ENCODE results near the gene MAP6. TPM values are rescaled to one million over a fixed set of nuclear protein-coding genes. Genes with fewer than 3 reads are reported as not detected.

MAP6 gene
- total RNA-seq, 1 experiment from 2014 or later = not detected

- POLR2A ChIA-PET = no interaction called here
- CTCF ChIA-PET = interaction anchor here (1.1 to 1.4 kb wide), 3 partner anchors 8 to 438 kb away, joined by 3 to 12 read pairs (median 6); no protein-coding TSS in a partner anchor
- Histone ChIP-seq H3K4me1 (ENCODE audit: control insufficient read depth in 1 of 2, insufficient read depth in 2 of 2, low read length in 2 of 2) (peaks cover 0 to 4% of the 10 kb centered on the region in 2 experiments; a peak in 1 of 4 replicates), H2AFZ (ENCODE audit: low read depth, low read length, poor library complexity, severe bottlenecking) (no peak overlapping the region), H4K20me1 (ENCODE audit: insufficient read depth) (no peaks in the 10 kb centered on the region), H3K27me3 (ENCODE audit: insufficient read depth, low read length) (no peaks in the 10 kb centered on the region), H3K9ac (ENCODE audit: low read length) (no peak overlapping the region), H3K27ac (ENCODE audit: low read depth, low read length) (no peak overlapping the region), H3K36me3 (ENCODE audit: control insufficient read depth in 1 of 2, insufficient read depth in 2 of 2, low read length in 2 of 2) (no peaks in the 10 kb centered on the region), H3K9me2 (ENCODE audit: insufficient read depth) (no peaks in the 10 kb centered on the region), H3K9me3 (ENCODE audit: control insufficient read depth in 1 of 2, insufficient read depth in 1 of 2, low read depth in 1 of 2, low read length in 2 of 2) (no peaks in the 10 kb centered on the region), H3K4me3 (replicated peaks in 1 of 2; ENCODE audit: low read depth in 1 of 2, low read length in 2 of 2) (no peak overlapping the region), H3K79me2 (ENCODE audit: insufficient read depth, low read length) (no peaks in the 10 kb centered on the region), H3K4me2 (ENCODE audit: low read length) (no peak overlapping the region)
- no peak for TF ChIP-seq ZNF274 (IDR thresholded peaks at IDR 0.05; ENCODE audit: low read depth, low read length)
- TF ChIP-seq EGR1 (IDR thresholded peaks at IDR 0.05; ENCODE audit: low read depth) = no peak
- no peak for TF ChIP-seq FOSL1 (IDR thresholded peaks at IDR 0.05; ENCODE audit: low read depth)
- TF ChIP-seq TCF7L2 (IDR thresholded peaks at IDR 0.05; ENCODE audit: borderline replicate concordance, extremely low read depth, insufficient read depth, insufficient read length) = no peak
- TF ChIP-seq, protein P1, sequence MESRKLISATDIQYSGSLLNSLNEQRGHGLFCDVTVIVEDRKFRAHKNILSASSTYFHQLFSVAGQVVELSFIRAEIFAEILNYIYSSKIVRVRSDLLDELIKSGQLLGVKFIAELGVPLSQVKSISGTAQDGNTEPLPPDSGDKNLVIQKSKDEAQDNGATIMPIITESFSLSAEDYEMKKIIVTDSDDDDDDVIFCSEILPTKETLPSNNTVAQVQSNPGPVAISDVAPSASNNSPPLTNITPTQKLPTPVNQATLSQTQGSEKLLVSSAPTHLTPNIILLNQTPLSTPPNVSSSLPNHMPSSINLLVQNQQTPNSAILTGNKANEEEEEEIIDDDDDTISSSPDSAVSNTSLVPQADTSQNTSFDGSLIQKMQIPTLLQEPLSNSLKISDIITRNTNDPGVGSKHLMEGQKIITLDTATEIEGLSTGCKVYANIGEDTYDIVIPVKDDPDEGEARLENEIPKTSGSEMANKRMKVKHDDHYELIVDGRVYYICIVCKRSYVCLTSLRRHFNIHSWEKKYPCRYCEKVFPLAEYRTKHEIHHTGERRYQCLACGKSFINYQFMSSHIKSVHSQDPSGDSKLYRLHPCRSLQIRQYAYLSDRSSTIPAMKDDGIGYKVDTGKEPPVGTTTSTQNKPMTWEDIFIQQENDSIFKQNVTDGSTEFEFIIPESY (IDR thresholded peaks at IDR 0.05; ENCODE audit: extremely low read depth, insufficient replicate concordance, low read length) = no peak
- no peak for TF ChIP-seq MAX (IDR thresholded peaks at IDR 0.05)
- TF ChIP-seq, protein P2, sequence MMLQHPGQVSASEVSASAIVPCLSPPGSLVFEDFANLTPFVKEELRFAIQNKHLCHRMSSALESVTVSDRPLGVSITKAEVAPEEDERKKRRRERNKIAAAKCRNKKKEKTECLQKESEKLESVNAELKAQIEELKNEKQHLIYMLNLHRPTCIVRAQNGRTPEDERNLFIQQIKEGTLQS (IDR thresholded peaks at IDR 0.05) = no peak
- TF ChIP-seq ELF1 (IDR thresholded peaks at IDR 0.05; ENCODE audit: borderline replicate concordance, low read depth) = no peak
- RAD21 ChIA-PET (ENCODE audit: low non-redundant PET in 1 of 2, low total read pairs in 2 of 2, uncharacterized antibody in 2 of 2, unreplicated experiment in 2 of 2) = no interaction called here
- no TSS peak for BruUV-seq (replicated peaks)
- ATAC-seq (no peak), DNase-seq (ENCODE audit: low read depth, low spot score) (no peak)
- intact Hi-C loops (cut with micrococcal nuclease) = no loop called here
Measured at GRCh38 chr11:75714211-75714610, 45.4 kb upstream of the MAP6 start.
